AG09309 (cell line): ENCODE data around the gene ACKR3.

ENCODE experiments used
- DNase-seq: peaks from one replicate; pipeline ENCODE4 v3.0.0-alpha.2; 2010; ENCODE audit warnings: low read depth
- H3K4me3 ChIP-seq: 2 replicates; pipeline ENCODE4 v1.5.1; 2011; ENCODE audit warnings: mild to moderate bottlenecking, low read depth, low read length, moderate library complexity; ENCODE audit not compliant: control insufficient read depth
- CTCF ChIP-seq: IDR thresholded peaks from 2 replicates; pipeline ENCODE4 v1.5.1; 2011; ENCODE audit warnings: mild to moderate bottlenecking, low read depth, low read length, inconsistent platforms; ENCODE audit not compliant: insufficient read depth, control insufficient read depth; ENCODE audit errors: missing control alignments

ACKR3 gene

GRCh38 chr2:236569573-236569973 lies at the start of gene ACKR3:
TSS of gene ACKR3 (plus strand) at chr2:236569825. CDS start at chr2:236580466, 10,641 bp downstream.
- TF ChIP-seq CTCF, result peak; percentile 20
- no peak within 1 kb of the TSS for H3K4me3 ChIP-seq

GRCh38 chr2:236521556-236521955 lies 48.1 kb upstream of the ACKR3 start:
- no peak overlapping the region for H3K4me3 ChIP-seq
- TF ChIP-seq CTCF, result no peak
- no peak for DNase-seq

More at GRCh38 chr2:236569573-236569973, at the start of gene ACKR3:
- DNase-seq, result peak; percentile 14

- TF ChIP-seq CTCF, result no peak
- no peak overlapping the region for H3K4me3 ChIP-seq
- DNase-seq, result no peak
These were observed 46.4 kb upstream of the ACKR3 start for GRCh38 chr2:236523249-236523648.

- no peak for DNase-seq
- TF ChIP-seq CTCF, result no peak
- no peak overlapping the region for H3K4me3 ChIP-seq
These were observed 44.1 kb upstream of the ACKR3 start for GRCh38 chr2:236525411-236525997.

GRCh38 chr2:236526455-236527158 lies 43.0 kb upstream of the ACKR3 start:
- no peak overlapping the region for H3K4me3 ChIP-seq
- no peak for DNase-seq
- no peak for TF ChIP-seq CTCF

GRCh38 chr2:236527159-236527630 lies 42.4 kb upstream of the ACKR3 start:
- no peak for DNase-seq
- TF ChIP-seq CTCF, result no peak
- H3K4me3 ChIP-seq, result no peak overlapping the region
